Measurements from ENCODE around the gene OOSP4A. TPM values are rescaled to one million over a fixed set of nuclear protein-coding genes. Genes with fewer than 3 reads are reported as not detected.

Gene OOSP4A
- total and polyA plus RNA-seq, 2 donors (not counting 1 experiment from before 2014, with no cell fraction given), result not detected

- Histone ChIP-seq H3K9me3 (ENCODE audit: control insufficient read depth, insufficient read depth, low read depth, low read length) (no peaks in the 10 kb centered on the region), H3K4me1 (ENCODE audit: control insufficient read depth, extremely low read depth, insufficient read depth, low read length) (no peaks in the 10 kb centered on the region), H3K27ac (ENCODE audit: insufficient read depth, low read length) (no peak overlapping the region), H2AFZ (ENCODE audit: low read length) (no peak overlapping the region), H3K4me3 (replicated peaks in 1 of 4; ENCODE audit: control extremely low read depth in 1 of 4, insufficient read depth in 1 of 4, low read depth in 3 of 4, low read length in 4 of 4) (no peak overlapping the region), H3K9ac (ENCODE audit: insufficient read depth, low read length) (no peak overlapping the region), H3K79me2 (ENCODE audit: control insufficient read depth, insufficient read depth, low read length) (no peaks in the 10 kb centered on the region), H3K4me2 (ENCODE audit: extremely low read depth, insufficient read depth, low read length) (no peak overlapping the region), H3K27me3 (ENCODE audit: control insufficient read depth, insufficient read depth, low read length) (no peaks in the 10 kb centered on the region), H4K20me1 (ENCODE audit: control insufficient read depth, extremely low read depth, insufficient read depth, low read length) (no peaks in the 10 kb centered on the region), H3K36me3 (ENCODE audit: control insufficient read depth, insufficient read depth, low read length) (no peaks in the 10 kb centered on the region)
- DNase-seq (ENCODE audit: low read depth in 2 of 2), result no peak
- no peak for TF ChIP-seq EZH2 (IDR thresholded peaks at IDR 0.05; ENCODE audit: low read length, missing control alignments)
Observed at GRCh38 chr11:59997800-59998199, 34.0 kb downstream of the OOSP4A start.

- H3K9me3 ChIP-seq (ENCODE audit: control insufficient read depth, insufficient read depth, low read depth, low read length), result no peaks in the 10 kb centered on the region
- H4K20me1 ChIP-seq (ENCODE audit: control insufficient read depth, extremely low read depth, insufficient read depth, low read length), result no peaks in the 10 kb centered on the region
- no peak for TF ChIP-seq EZH2 (IDR thresholded peaks at IDR 0.05; ENCODE audit: low read length, missing control alignments)
- TF ChIP-seq, protein P1, sequence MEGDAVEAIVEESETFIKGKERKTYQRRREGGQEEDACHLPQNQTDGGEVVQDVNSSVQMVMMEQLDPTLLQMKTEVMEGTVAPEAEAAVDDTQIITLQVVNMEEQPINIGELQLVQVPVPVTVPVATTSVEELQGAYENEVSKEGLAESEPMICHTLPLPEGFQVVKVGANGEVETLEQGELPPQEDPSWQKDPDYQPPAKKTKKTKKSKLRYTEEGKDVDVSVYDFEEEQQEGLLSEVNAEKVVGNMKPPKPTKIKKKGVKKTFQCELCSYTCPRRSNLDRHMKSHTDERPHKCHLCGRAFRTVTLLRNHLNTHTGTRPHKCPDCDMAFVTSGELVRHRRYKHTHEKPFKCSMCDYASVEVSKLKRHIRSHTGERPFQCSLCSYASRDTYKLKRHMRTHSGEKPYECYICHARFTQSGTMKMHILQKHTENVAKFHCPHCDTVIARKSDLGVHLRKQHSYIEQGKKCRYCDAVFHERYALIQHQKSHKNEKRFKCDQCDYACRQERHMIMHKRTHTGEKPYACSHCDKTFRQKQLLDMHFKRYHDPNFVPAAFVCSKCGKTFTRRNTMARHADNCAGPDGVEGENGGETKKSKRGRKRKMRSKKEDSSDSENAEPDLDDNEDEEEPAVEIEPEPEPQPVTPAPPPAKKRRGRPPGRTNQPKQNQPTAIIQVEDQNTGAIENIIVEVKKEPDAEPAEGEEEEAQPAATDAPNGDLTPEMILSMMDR (conservative IDR thresholded peaks at IDR 0.05 in 1 of 2, IDR thresholded peaks at IDR 0.05 in 1 of 2; ENCODE audit: low read depth in 1 of 2, low read length in 2 of 2), result no peak
- H3K27me3 ChIP-seq (ENCODE audit: control insufficient read depth, insufficient read depth, low read length), result no peaks in the 10 kb centered on the region
- no peak overlapping the region for H3K4me3 ChIP-seq (replicated peaks in 1 of 4; ENCODE audit: control extremely low read depth in 1 of 4, insufficient read depth in 1 of 4, low read depth in 3 of 4, low read length in 4 of 4)
- H3K4me2 ChIP-seq (ENCODE audit: extremely low read depth, insufficient read depth, low read length), result no peak overlapping the region
- no peak for DNase-seq (ENCODE audit: low read depth in 2 of 2)
- H2AFZ ChIP-seq (ENCODE audit: low read length), result no peak overlapping the region
- H3K27ac ChIP-seq (ENCODE audit: insufficient read depth, low read length), result no peak overlapping the region
- H3K9ac ChIP-seq (ENCODE audit: insufficient read depth, low read length), result no peak overlapping the region
- H3K36me3 ChIP-seq (ENCODE audit: control insufficient read depth, insufficient read depth, low read length), result no peaks in the 10 kb centered on the region
- H3K4me1 ChIP-seq (ENCODE audit: control insufficient read depth, extremely low read depth, insufficient read depth, low read length), result no peaks in the 10 kb centered on the region
- no peaks in the 10 kb centered on the region for H3K79me2 ChIP-seq (ENCODE audit: control insufficient read depth, insufficient read depth, low read length)
Observed at GRCh38 chr11:59999691-60000090, 35.9 kb downstream of the OOSP4A start.

DNA sequence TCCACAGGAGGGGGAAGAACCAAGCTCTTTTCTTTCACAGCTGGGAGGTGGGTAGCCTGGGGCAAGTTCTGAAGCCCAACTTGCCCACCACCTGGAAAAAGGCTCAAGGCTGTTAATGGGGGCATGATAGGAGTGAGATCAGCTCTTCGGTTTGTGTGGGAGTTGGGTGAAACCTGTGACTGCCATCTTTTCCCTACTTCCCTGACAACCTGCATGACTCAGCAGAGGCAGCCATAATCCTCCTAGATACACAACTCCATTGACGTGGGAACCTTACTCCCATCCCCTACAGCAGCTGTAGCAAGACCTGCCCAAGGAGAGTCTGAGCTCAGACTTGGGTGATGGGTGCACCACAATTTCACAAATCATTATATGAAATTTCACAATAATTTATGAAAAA, 39.9 kb downstream of the OOSP4A start:
- Histone ChIP-seq H3K4me2 (ENCODE audit: extremely low read depth, insufficient read depth, low read length) (no peak overlapping the region), H3K79me2 (ENCODE audit: control insufficient read depth, insufficient read depth, low read length) (no peaks in the 10 kb centered on the region), H3K4me3 (replicated peaks in 1 of 4; ENCODE audit: control extremely low read depth in 1 of 4, insufficient read depth in 1 of 4, low read depth in 3 of 4, low read length in 4 of 4) (no peak overlapping the region), H3K9ac (ENCODE audit: insufficient read depth, low read length) (no peak overlapping the region), H3K4me1 (ENCODE audit: control insufficient read depth, extremely low read depth, insufficient read depth, low read length) (no peaks in the 10 kb centered on the region), H3K36me3 (ENCODE audit: control insufficient read depth, insufficient read depth, low read length) (no peaks in the 10 kb centered on the region), H3K9me3 (ENCODE audit: control insufficient read depth, insufficient read depth, low read depth, low read length) (no peaks in the 10 kb centered on the region), H3K27me3 (ENCODE audit: control insufficient read depth, insufficient read depth, low read length) (no peaks in the 10 kb centered on the region), H4K20me1 (ENCODE audit: control insufficient read depth, extremely low read depth, insufficient read depth, low read length) (no peaks in the 10 kb centered on the region), H3K27ac (ENCODE audit: insufficient read depth, low read length) (no peak overlapping the region), H2AFZ (ENCODE audit: low read length) (no peak overlapping the region)
- no peak for DNase-seq (ENCODE audit: low read depth in 2 of 2)
- TF ChIP-seq, protein P1 (conservative IDR thresholded peaks at IDR 0.05 in 1 of 2, IDR thresholded peaks at IDR 0.05 in 1 of 2; ENCODE audit: low read depth in 1 of 2, low read length in 2 of 2), result no peak
- TF ChIP-seq EZH2 (IDR thresholded peaks at IDR 0.05; ENCODE audit: low read length, missing control alignments), result no peak

Measured in fibroblast of lung (primary cell).